Measurements from ENCODE around the gene DTNB.

DTNB gene

DNA sequence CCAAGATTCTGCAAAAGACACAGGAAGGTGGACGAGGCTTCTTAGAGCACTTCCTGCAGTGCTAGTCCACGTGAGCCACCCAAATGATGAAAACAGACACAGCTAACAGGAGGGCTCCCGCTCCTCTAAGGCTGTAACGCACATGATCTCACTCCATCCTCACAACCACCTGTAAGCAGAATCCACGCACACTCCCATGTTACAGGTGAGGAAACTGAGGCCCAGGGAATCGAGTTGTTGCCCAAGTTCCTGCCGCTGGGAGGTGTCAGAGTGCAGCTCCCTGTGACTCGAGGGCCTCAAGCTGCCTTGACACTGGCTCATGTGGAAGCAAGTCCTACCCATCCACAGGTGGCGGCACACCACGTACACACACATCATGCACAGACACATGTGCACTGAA lies 336.1 kb downstream of the DTNB start:
- no peak for DNase-seq

DNA sequence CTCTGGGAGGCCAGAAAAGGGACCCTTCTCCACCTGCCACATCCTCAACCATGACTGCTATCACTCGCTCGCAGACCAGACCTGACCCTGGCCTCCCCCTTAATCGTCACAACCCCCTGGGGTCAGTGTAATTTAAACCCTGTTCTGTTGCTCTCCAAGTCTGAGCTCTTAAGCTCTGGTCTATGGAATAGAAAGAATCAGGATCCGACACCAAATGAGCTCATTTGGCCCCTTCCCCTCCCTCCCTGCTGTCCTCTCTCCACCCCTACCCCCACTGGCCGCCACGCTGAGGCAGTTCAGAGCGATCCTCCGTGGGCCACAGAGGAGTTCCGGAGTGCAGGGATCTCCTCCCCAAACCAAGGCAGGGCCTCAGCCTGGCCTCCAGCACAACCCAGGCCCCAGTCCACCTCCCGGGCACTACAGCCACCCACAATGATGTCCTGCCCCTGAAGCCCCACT lies 337.0 kb downstream of the DTNB start:
- DNase-seq: no peak

DNA sequence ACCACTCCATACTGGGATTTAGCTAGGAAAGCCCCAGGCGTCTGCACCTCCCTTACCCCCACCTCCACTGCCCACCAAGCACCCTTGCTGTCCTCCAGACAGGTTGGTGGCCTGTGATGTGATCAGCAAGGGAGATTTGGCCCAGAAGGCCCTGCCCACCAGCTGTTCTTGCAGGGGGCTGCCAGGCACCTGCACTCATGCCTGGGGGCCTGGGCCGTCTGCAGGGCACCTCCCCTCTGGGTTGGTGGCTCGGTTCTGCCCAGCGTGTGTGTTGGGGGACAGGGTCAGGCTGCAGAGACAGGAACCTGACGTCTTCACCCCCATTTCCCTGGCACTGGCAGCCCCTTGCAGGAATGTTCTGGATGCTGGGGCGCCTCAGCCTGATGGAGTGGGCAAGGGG lies 337.4 kb downstream of the DTNB start:
- no peak for DNase-seq

DNA sequence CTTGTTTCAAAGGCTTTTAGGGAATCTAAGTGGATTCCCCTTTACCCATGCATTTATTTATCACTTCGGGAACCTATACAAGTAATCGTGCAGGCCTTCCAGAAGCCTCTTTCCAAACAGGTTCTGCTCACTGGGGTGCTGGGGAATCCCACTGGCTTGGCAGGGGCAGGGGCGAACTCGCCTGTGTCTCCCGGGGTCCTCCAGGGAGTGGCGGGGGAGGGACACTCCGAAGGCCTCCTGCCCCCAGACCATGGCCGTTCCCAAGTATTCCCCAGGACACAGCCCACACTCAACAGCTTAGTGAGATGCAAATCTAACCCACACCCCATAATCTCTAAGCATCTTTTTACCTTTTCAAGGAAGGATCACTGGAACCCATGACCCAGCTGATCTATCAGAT lies 338.2 kb downstream of the DTNB start:
- DNase-seq: no peak

DNA sequence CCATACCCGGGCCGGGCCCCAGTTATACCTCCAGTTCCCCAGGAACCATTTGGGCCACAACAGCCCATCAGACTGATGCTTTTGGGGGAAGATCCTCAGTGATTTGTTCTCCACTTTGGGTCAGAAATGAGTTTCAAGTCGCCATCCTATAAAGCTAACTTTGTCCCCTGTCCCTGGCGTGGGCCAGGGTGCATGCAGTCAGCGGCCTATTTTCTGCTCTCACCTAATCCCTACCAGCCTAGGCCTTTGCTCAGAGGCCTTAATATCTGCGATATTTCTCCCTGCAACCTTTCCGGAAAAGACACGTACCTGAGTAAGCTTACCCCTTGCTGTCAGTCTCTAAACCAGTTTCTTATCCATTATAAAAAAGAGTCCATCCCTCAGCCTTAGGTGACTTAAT lies 338.9 kb downstream of the DTNB start:
- no peak for DNase-seq

DNA sequence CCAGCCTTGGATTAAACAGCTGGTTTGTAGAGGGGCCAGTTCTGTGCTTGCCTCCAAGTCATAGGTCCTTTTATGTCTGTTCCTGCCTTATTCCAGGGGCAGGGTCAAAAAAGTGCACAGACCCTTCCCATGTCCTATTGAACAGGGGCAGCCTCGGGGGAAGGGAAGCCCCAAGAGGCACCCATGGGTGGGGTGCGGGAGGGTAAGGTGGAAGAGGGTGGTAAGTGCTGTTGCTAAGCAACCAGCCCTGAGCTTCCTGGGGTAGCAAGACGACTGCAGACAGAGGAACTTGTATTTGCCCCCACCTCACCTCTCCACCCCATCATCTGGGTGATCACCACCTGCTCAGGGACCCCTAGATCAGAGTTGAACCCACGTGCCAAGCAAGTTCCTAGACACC lies 339.4 kb downstream of the DTNB start:
- no peak for DNase-seq

DNA sequence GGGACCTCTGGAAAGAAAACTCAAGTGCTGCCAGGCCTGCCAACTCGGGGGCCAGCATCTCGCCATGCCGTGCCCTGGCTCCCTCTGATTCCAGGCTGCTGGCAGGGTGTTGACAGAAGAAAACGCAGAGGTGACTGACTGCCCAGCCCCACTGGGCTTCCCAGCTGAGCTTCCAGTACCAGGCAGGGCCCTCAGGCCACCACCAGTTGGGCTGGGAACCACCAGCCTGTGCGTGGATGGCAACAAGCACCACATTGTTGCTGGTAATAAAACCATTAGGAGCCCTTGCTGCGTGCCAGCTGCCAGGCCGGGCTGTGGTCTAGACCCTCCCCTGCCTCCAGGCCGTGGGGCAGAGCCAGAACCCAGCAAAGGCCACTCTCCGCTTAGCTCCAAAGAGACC lies 340.8 kb downstream of the DTNB start:
- no peak for DNase-seq

DNA sequence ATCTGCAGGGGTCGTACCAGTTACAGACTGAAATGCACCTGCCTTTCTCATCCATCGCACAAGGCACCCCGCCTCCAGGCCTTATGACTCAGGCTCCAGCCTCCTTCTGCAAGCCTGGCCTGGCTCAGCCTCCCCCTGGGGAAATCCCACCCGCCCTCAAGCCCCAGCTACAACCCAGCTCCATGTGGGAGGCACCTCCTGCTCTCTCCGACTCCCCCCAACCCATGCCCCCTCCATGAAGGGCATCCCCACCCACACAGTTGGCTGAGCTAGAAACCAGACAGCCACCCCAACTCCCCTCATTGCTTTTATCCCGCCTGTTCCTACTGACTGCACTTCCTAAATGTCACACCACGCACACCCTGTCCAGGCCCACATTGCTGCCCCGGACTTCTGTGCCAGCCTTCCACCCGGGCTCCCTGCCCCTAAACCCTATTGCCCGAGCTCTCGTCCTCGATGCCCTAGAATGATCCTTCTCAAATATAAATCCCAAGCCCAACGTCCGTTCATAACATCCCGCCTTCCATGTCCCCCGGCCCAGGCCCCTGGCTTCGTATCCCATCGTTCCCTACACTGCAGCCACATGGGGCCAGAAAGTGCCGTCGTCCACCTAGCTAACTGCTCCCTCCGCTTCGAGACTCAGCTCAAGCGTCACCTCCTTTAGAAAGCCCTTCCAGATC lies 341.6 kb downstream of the DTNB start:
- DNase-seq: no peak

DNA sequence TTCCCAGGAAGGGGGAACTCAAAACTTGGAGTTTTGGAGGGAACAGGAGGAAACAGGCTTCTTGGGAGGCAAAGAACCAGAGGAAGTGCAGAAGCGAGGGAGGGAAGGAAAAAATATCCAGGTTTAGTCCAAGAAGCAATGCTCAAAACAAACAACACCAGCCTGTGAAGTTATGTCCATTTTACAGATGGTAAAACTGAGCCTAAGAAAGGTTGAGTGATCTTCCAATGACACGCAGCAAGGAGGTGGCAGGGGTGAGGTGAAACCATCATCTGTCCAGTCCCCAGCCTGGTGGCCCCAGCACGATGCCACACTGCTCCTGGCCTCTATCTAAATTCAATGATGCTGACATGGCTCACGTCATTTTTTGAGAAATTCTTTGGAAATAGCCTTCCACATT lies 342.4 kb downstream of the DTNB start:
- DNase-seq: no peak

DNA sequence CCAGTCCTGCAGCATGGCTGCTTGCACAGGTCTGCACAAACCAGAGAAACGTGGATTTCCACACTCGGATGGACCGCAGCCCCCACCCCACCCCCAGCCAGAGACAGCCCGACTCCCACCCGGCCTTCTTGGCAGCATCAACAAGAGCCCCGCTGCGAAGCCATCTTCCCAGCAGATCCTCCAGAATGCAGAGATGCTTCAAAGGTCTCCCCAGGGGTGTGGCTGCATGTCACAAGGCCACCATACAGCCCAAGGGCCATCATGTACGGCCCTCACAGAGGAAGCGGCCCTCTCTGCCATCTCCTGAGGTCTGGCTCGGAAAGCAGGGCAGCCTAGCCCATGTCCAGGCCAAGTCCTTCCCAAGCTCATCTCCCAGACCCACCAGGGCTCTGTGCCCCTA lies 343.1 kb downstream of the DTNB start:
- DNase-seq: no peak

DNA sequence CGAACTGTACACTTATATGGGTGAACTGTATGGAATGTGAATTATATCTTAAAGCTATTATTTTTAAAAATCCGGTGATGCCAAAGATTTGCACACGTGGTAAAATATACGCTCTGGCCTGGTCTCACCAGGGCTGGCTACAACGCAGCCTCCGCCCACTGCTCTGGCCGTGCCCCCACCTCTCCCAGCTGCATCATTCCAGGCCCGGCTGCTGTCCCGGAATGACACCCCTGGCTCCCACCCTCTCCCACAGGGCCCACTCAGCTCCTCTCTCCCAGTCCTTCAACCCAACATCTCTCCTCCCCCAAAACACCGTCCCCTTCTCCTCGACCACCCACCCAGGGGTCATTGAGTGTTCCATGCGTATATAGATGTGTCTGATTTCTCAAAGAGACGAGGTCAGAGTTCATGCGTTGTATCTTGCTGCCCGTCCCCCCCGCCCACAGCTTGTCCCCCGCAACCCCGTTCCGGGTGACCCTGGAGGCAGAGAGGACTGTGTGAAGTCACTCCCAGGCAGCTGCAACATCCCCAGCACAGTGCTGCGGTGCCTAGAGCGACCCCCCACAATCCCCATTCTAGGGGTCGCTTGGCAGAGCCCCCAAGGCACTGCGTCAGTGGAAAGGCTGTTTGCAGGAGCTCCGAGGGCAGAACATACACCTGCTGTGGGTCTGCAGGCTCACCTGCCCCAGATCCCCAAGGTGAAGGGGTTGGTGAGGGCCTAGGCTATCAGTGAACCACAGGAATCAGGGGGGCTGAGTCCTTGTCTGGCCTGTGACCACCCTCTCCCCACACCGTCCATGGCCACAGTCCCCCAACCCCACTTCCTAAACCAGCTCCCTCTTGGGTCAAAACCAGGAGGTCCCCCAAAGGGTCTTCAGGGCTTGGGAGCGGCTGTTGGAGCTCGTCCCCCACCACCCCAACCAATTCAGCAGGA lies 345.0 kb downstream of the DTNB start:
- no peak for DNase-seq
